Fibroblast of lung (primary cell): ENCODE data around the gene TMEM252.

Source experiments
- EZH2 ChIP-seq: IDR thresholded peaks from 2 replicates; pipeline ENCODE4 v1.5.1; 2012; ENCODE audit warnings: low read length, control low read depth, mild to moderate bottlenecking; ENCODE audit errors: missing control alignments
- TF ChIP-seq, protein P1 (sequence below), 2 donors: IDR thresholded peaks in 1 of 2; conservative IDR thresholded peaks in 1 of 2; 1 replicate in 1 of 2; 2 replicates in 1 of 2; pipeline ENCODE4 v1.5.1; 2011 to 2012; ENCODE audit warnings: low read length in 2 of 2, control low read depth in 1 of 2, inconsistent platforms in 1 of 2, low read depth in 1 of 2, mild to moderate bottlenecking in 1 of 2

DNA sequence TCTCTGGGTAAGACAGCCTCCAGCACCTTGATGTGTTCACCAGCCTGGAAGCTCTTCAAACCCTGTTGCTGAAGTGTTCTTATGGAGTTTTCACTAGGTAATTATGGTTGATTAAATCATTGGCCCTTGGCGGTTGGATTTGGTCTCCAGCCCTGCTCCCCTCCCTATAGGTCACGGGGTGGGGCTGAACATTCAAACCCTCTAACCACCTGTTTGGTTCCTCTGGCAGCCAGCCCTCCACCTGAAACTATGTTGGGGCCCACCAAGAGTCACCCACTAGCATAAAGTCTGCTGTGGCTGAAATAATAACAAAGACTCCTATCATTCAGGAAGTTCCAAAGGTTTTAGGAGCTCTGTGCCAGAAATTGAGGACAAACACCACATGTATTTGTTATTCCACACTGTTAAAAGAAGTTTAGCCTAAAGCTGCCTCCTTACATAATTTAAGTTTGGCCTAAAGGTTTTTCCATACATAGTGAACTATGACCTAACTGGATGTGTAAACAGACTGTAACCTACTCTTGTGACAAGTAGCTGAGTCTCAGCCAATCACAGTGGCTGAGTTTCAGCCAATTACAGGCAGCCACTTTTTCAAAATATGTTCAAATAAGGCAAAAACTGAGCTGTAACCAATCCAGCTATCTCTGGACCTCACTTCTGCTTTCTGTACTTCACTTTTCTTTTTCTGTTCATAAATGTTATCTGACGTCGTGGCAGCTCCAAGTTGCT is 34.8 kb downstream of the TMEM252 start:
- TF ChIP-seq, protein P1, sequence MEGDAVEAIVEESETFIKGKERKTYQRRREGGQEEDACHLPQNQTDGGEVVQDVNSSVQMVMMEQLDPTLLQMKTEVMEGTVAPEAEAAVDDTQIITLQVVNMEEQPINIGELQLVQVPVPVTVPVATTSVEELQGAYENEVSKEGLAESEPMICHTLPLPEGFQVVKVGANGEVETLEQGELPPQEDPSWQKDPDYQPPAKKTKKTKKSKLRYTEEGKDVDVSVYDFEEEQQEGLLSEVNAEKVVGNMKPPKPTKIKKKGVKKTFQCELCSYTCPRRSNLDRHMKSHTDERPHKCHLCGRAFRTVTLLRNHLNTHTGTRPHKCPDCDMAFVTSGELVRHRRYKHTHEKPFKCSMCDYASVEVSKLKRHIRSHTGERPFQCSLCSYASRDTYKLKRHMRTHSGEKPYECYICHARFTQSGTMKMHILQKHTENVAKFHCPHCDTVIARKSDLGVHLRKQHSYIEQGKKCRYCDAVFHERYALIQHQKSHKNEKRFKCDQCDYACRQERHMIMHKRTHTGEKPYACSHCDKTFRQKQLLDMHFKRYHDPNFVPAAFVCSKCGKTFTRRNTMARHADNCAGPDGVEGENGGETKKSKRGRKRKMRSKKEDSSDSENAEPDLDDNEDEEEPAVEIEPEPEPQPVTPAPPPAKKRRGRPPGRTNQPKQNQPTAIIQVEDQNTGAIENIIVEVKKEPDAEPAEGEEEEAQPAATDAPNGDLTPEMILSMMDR (conservative IDR thresholded peaks at IDR 0.05 in 1 of 2, IDR thresholded peaks at IDR 0.05 in 1 of 2; ENCODE audit: low read depth in 1 of 2, low read length in 2 of 2), result no peak
- no peak for TF ChIP-seq EZH2
